GM20000 (cell line): ENCODE data around the gene CPS1.

Experiments used
- DNase-seq: peaks from one replicate; pipeline ENCODE4 v3.0.0; 2012; ENCODE audit warnings: low spot score
- TF ChIP-seq, protein P1 (sequence below): IDR thresholded peaks from 2 replicates; pipeline ENCODE4 v1.5.1; 2012; ENCODE audit warnings: mild to moderate bottlenecking, control low read depth; ENCODE audit errors: extremely low read depth, missing control alignments

Gene CPS1

DNA sequence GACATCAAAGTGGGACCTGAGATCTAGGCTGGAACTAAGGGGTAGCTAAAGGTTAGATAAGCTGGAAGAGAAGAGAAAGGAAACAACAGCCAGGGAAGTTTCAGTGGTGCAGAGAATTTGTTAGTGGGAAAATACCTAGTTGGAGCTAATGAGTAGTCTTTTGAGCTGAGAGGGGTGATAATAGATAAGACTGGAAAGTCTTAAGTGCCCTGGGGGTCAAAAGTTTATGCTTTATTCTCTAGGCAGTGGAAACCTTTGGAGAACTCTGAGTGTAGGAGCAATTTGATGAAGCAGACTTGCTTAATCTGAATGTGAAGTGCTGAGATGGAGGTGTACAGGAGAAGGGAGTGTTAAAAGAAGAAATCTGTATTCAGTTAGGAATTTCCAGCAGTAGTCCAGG is 90.8 kb downstream of the CPS1 start:
- TF ChIP-seq, protein P1, sequence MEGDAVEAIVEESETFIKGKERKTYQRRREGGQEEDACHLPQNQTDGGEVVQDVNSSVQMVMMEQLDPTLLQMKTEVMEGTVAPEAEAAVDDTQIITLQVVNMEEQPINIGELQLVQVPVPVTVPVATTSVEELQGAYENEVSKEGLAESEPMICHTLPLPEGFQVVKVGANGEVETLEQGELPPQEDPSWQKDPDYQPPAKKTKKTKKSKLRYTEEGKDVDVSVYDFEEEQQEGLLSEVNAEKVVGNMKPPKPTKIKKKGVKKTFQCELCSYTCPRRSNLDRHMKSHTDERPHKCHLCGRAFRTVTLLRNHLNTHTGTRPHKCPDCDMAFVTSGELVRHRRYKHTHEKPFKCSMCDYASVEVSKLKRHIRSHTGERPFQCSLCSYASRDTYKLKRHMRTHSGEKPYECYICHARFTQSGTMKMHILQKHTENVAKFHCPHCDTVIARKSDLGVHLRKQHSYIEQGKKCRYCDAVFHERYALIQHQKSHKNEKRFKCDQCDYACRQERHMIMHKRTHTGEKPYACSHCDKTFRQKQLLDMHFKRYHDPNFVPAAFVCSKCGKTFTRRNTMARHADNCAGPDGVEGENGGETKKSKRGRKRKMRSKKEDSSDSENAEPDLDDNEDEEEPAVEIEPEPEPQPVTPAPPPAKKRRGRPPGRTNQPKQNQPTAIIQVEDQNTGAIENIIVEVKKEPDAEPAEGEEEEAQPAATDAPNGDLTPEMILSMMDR, result no peak
- DNase-seq, result no peak

DNA sequence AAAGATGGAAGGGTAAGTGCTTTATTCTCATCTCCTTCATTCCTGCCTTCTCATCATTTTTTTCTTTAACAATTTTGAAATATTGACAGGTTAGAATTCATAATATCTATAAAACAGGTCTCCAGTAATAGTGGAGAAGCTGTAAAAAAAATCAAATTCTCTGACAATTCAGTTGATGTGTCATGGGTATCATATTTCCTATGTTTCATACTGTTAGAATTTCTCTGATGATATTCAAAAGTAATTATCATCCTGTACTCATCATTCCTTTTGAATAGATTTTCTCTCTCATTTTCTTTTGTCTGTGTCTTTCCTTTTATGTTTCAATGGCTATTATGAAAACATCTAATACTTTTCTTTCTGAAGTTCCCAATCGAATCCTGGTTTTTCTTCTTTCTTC is 97.7 kb downstream of the CPS1 start:
- TF ChIP-seq, protein P1, result no peak
- no peak for DNase-seq

DNA sequence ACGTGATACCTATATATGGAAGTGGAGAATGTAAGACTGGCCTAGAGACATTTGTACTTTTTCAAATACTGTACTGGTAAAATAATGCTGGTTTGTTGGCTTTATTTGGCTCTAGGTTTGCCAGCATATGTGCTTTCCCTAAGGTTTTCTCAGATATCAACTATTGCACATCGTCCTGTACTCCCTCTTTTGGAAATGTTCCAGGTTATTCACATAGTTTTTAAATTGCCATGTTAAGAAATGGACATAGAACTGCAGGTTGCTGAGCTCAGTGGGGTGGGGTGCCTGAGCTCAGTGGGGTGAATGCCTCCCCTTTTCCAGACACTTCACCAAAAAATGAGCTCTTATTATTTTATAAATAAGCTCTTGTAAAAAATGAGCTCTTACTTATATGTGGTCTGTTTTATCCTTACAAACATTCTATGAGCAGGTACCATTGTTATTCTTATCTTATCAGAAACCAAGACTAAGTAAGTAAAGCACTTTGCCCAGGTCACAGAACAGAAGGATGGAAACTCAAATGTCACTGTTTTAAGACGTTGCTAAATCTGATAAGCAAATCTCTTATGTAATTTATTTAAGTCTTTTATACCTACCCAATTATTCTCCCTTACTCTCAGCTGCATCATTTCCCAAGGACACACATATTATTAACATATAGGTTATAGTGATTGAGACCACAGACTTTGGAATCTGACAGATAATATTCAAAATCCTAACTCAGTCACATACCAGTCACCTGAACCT is 99.0 kb downstream of the CPS1 start:
- TF ChIP-seq, protein P1, result no peak
- DNase-seq, result no peak

DNA sequence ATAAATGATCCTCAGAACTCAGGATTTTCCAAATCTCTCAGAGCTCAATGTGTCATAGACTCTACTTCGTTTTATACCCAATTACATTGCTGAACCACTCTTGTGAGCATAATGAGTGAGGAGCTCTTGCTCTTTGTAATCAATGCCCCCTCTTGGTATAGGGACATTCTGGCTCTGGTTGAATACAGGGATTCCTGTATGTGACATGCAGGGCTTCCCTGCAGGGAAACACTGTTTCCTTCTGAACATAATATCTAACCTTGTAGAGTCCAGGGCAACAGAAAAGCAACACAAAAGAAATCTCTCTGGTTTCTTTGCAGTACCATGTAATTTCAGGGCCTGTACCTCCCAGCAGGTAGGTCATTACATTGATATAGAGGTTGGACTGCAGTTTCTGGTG is 101.5 kb downstream of the CPS1 start:
- no peak for DNase-seq
- TF ChIP-seq, protein P1, result no peak

DNA sequence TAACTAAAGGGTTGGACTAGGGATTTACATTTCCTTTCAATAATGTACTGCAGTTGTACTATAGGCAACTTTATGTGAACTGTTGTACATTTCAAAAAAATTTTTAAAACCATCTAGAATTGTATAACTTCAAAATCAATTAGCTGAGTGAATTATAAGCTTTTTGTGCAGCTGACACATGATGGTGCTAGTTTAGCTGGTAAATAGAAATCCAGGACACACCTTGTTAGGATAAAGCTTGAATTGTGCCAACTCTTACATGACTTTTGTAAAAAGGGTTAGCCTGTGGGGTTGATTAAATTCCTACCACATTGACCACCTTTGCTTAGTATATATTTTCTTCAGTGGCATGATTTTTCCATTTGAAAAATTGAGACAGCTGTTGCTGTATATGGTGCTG is 104.4 kb downstream of the CPS1 start:
- TF ChIP-seq, protein P1, result no peak
- no peak for DNase-seq

DNA sequence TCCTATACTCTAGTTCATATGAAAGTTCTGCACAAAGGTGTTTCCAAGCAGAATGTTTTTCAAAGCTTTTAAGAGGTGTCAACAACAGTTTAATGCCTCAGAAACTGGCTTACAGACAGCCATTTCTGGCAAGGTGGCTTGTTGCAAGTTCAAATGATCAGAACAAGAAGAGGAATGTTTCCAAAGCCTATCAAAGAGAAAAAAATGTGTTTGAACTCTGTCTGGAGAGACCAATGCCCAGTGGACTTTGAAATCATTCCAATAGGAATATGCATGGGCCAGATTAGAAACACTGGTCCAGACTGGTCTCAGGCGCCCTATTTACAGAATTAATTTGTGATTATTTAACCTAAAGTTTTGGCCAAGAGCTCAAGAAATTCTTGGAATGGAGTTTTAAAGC is 106.2 kb downstream of the CPS1 start:
- TF ChIP-seq, protein P1, result no peak
- no peak for DNase-seq

DNA sequence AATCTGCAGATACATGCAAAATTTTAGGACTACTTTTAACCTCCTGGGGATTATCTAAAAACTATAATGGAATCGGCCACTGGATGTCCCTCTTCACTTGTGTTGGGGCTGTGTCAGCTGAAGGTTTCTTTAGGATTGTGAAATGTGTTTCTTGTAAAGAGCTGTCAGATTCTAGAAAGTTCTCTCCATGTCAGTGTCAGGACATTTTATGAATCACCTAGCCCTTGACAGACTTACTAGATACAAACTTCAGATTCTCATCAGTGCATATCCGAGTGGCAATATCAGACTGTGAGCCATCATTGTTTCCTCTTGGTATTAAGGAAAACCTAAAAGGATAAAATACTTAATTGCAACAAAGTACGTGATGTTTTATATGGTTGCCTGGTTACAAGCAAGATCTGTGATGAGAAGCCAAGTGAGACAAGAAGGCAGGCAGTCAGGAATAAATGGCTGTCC is 107.3 kb downstream of the CPS1 start:
- TF ChIP-seq, protein P1, result no peak
- no peak for DNase-seq
